HG03469 (cell line): Measurements from ENCODE around the gene TRIM50.
"Not testable (repeated sequence)": the region's sequence is repeated elsewhere in the genome, so short reads cannot be mapped to it uniquely, and the experiment has no call there.

Source experiments
- ATAC-seq: cut with Tn5 transposase; IDR thresholded peaks from one replicate; pipeline ENCODE4 v1.9.1; 2021; ENCODE audit warnings: mild to moderate bottlenecking, moderate library complexity, moderate number of reproducible peaks; ENCODE audit not compliant: unreplicated experiment

Gene TRIM50

DNA sequence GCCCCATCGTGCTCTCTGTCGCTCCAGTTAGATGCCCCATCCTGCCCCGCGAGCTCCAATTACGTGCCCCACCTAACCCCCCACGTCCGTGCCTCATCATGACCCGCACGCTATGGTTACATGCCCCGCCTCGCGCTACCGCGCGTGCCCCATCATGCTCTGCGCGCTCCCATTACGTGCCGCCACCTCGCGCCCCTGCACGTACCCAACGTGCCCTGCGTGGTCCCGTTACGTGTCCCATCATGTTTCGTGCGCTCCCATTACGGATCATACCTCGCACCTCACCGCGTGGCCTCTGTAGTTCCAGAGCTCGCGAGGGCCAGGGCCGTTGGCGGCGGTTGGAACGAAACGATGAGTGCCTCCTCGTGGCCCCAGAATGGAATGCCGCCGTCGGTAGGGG lies at the start of gene TRIM50, which contains the start of gene FKBP6:
Gene TRIM50, minus strand, starts transcription at position 161 of the 400 bp plus-strand sequence. CDS start 3,295 bp downstream, outside the sequence.
Gene FKBP6, plus strand, starts transcription at position 240 of the 400 bp plus-strand sequence. CDS start 268 bp downstream, outside the sequence.
- not testable (repeated sequence) for ATAC-seq

DNA sequence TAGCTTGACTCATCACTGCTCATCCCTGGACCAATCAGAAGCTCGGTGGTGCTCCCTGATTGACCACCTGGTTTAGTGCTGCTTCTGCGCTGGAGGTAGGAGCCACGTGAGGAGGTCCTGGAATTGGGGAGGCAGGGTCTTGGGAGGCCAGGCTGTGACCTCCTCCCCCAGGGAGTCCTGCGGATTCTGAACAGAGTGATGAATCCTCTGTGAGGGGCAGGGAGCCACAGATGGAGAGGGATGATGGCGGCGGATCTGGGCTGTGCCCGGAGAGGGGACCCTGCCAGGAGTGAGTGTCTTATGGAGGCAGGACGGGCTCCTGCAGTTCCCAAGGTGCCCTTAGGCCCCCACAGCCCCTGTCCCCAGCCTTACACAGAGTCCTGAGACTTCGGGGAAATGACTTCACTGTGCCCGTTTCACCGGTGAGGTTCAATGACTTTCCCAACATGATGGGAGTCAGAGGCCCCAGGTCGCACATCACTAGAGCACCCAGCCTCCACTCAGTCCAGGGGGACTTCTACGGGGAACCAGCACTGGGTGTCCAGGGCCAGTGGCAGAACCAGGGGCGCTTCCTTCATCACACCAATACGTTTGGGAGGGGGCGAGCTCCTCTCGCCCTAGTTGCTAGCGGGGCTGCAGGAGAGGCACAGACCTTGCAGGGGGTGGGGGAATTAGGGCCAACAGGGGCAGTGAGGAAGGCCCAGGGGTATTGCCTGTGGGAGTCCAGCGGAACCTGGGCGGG lies 49.0 kb upstream of the TRIM50 start:
- no peak for ATAC-seq

DNA sequence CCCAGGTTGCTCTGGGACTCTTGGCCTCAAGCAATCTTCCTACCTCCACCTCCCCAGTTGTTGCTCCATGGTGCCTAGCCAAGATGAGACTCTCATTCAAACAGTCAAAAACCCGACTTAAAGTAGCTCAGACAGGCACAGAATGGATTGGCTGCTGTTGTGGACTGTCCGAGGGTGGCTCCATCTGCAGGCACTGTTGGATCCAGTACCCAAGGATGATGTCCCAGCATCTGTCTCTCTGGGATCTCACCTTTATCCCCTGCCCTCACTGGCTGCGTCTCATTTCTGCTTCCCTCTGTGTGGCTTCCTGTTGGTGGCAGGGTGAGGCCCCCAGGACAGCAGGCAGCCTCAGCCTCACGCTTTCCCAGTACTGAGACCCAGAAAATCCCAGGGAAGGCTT lies 48.4 kb upstream of the TRIM50 start:
- not testable (repeated sequence) for ATAC-seq

DNA sequence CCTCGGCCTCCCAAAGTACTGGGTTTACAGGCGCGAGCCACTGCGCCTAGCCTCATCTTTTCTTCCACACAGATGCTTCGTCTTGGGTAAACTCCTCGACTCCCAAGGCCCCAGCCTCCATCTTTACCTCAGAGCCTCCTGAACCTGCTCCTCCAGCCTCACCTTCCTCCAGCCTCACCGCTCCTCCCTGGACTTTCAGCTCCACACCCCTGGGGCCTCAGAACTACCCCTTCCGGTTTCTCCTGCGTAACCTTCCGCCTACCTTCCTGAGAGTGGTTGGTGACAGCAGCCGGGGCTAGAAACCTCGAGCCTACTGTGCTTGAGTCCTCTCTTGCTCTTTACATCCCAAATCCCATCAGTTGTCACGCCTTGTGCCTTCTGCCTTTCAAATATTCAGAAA lies 45.9 kb upstream of the TRIM50 start:
- ATAC-seq: no peak

DNA sequence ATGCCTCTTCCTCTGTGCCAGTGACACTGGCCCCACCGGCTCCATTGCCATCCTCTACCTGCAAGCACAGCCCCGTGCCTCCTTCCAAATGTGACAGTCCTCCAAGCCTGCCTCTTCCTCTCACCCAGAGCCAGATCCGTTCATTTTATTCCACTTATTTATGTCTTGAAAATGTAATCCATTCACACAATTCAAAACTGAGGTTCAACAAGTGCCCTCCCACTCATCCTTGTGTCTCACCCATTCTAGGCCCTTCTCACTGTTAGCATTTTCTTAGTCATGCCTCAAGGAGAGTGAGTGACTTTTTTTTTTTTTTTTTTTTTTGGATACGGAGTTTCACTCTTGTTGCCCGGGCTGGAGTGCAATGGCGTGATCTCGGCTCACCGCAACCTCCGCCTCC lies 41.7 kb upstream of the TRIM50 start:
- ATAC-seq: no peak

DNA sequence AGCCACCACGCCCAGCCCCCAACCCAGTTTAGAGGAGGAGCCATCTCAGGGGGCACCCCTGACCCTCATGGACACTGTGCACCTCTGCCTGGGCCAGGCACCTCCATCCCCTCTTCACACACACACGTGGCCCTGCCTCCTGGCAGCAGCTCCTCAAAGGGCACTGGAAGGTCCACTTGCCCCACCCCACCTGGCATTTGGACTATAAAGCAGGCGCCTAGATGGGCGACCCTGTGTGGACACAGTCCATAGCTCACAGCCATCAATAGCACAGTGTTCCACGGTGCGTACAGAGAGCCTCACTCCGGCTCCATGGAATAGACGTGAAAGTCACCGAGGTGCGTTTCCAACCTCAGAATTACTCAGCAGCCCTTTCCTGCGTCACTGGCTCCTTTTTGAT lies 41.1 kb upstream of the TRIM50 start:
- no peak for ATAC-seq

DNA sequence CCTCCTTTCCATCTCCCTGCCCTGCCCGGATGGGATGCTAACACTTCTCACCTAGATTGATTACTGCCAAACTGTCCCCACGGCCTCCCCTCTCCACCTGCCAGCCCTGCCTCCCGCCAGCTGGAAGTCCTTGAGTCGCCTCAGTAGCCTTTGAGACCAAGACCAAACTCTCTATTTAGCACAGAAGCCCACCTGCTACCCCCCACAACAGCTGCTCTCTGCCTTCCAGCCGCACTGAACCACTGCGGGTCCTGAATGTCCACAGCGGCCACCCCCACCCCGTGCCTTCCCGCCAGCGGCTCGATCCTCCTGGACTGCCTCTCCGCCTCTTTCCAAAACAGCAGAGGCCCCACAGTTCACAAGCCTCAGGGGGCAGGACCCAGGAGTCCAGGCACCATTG lies 39.1 kb upstream of the TRIM50 start:
- ATAC-seq: no peak

DNA sequence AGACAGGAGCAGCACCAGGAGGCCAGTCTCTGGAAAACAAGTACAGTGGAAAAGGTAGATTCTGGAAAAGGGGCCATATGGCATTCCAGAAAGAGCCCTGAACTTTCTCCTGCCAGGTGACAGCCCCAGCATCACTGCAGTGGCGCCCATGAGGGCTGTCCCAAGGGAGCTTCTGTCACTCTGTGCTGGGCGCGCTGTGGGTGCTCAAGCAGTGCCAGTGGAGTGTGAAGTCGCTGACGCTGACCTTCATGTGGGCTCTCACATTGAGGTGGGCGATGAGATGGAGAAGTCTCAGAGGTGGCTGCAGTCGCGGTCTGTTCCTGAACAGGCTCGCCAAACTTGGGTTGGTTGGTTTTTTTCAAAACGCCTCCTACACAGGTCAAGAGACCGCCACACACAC lies 38.2 kb upstream of the TRIM50 start:
- ATAC-seq: no peak

DNA sequence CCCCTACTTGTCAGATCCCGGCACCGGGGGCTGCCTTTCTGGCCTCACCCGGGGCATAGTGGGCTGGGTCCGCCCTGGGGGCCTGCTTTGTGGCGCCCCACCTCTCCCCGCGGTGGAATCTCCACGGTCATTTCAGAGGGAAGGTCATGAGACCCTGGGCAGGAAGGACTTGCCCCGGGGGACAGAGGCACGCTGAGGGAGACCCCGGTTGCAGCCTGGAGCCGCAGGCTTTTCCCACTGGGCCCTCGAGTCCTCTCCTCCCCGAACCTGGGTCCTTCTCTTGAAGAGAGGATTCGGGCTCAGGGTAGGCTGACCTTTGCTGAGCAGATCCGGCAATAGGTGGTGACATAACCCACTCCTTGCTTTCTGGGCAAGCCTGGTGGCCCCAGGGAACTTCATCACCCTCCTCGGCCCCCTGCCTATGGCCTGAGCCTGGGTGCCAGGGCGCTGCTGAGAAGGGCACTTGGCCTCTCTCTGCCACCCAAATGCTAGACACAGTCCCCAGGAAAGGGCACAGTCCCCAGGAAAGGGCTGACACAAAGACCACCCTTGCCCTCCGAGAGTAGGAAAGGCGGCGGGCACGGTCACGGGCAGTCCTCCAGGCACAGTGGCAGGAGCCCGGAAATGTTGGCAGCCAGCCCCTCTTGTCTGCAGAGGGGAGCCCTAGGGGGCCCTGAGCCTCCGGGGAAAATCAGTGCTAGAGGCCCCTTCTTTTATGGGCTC lies 36.3 kb upstream of the TRIM50 start:
- ATAC-seq: no peak

DNA sequence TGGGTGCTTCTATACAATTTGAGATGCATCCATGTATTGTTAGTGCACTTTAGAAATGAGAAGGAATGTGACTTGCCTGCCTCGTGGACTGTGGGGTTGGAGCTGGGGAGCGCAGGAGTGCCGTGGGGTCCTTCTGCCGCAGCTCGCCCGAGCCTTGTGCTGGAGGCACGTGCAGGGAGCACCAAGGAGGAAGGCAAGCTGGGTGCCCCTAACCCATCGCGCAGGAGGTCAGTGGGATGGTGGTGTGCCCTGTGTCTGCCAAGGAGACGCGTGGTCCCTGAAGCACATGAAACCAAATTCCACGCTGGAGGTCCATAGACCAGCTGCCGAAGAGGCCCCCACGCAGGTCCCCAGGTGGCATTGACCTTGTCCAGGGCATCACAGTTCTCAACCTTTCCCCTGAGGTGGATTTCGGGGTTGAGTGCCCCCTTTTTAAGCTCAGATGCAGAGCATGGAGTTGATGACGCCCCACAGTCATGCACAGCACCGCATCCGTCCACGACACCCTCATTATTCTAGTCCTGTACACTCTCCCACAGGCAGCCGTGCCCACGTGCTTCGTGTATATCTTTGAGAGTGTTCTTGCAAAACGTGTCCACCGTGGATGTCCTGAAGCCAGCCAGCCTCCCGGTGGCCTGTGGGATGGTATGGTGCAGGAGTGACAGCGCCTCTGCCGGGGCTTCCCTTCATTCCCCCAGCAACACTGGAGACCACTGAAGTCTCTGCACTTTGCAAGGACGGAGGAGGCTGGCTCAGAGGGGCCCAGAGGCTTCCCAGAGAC lies 35.5 kb upstream of the TRIM50 start:
- no peak for ATAC-seq

DNA sequence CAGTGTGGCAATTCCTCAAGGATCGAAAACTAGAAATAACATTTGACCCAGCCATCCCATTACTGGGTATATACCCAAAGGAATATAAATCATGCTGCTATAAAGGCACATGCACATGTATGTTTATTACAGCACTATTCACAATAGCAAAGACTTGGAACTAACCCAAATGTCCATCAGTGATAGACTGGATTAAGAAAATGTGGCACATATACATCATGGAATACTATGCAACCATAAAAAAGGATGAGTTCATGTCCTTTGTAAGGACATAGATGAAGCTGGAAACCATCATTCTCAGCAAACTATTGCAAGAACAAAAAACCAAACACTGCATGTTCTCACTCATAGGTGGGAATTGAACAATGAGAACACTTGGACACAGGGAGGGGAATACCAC lies 32.7 kb upstream of the TRIM50 start:
- ATAC-seq: not testable (repeated sequence)

DNA sequence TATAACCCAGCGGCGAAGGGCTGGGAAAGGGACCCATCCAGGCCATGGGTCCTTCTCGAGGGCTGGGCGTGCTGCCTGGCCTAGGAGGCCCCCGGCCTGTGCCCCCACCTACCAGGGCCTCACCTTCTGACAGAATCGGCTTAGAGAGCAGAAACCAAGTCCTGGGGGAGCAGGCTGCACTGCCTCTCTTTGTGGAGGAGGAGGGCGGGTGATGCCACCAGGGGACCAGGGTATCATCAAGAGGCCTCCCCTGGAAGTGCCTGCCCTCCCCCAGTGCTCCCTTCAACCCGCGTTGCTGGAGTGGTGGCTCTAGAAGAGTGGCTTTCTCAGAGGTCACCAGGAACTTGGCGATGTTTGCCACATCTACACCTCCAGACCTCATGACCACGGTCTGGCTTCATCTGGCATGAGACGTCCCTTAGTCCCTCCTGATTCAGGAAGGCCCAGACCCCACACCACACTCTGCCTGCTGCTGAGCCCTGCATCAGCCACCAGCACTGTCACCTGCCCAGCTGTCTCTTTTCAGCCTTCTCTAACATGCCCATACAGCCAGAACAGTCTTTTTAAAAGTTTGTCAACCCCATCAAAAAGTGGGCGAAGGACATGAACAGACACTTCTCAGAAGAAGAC lies 32.0 kb upstream of the TRIM50 start:
- no peak for ATAC-seq

DNA sequence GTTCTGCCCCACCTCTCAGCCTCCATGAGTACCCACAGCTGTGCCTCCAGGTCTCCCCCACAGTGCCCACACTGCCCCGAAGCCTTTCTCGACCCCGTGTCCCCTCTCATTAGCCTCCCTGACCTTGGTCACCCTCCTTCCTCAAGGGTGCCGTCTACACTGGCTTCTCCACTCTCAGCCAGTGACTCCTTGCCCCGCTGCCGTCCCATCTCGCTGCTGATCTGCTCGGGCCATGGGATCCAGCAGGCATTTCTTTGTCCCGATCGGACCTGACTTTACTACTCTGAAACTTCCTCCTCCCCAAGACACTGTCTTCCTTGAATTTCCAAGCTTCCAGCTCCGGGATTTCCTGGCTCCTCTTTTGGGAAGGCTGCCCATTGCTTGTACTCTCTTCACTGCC lies 31.4 kb upstream of the TRIM50 start:
- no peak for ATAC-seq

DNA sequence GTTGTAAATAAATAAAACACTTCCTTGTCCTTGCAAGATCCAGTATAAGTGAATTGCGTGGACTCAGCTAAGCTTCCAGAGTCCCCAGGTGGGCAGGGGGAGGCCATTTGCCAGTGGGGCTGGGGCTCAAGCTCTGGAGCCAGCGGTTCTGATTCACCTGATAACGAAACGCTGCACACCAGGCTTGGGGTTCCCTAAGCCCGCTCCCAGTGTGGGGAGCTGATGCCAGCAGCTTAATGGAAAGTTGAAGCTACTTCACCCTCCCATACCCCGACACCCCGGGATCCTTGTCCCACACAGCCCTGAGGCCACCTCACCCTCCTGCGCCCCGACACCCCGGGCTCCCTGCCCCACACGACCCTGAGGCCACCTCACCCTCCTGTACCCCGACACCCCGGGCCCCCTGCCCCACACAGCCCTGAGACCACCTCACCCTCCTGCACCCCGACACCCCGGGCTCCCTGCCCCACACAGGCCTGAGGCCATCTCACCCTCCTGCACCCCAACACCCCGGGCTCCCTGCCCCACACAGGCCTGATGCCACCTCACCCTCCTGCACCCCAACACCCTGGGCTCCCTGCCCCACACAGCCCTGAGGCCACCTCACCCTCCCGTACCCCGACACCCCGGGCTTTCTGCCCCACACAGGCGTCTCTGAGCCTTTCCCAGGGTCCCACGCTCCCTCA lies 30.9 kb upstream of the TRIM50 start:
- no peak for ATAC-seq

DNA sequence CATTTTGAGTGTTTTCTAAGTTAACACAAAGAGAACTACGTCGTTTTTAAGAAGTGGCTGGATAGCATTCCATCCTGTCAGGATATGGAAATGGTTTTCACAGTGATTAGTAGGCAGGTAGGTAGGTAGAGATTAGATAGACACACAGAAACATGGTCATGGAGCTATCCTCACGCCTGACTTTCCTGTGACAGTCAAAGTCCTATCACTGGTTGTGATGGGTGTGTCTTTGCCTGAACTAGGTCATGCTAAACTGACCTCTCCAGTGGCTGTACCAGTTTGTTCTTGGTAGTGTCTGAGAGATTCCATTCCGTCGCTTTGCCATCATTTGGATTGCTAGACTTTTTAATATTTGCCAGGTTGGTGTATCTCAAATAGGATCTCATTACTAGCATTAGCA lies 28.3 kb upstream of the TRIM50 start:
- no peak for ATAC-seq

DNA sequence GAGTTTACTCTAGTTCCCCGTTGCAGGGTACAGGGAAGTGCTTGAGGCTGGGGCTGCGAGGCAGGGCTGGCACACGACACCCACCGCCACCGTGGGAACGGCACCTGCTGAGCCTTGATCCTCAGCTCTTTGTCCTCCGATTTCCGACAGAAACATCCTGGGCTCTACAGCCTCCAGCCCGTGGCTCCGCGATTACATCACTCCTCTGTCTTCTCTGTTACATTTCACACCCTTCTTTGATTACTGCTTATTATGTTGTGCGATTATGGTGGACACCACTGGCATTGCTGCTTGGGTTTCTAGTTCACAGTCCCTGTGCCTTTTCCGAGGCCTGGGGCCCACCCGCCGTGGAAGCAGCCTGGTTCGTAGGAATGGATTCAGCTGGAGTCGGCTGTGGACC lies 26.9 kb upstream of the TRIM50 start:
- ATAC-seq: no peak

DNA sequence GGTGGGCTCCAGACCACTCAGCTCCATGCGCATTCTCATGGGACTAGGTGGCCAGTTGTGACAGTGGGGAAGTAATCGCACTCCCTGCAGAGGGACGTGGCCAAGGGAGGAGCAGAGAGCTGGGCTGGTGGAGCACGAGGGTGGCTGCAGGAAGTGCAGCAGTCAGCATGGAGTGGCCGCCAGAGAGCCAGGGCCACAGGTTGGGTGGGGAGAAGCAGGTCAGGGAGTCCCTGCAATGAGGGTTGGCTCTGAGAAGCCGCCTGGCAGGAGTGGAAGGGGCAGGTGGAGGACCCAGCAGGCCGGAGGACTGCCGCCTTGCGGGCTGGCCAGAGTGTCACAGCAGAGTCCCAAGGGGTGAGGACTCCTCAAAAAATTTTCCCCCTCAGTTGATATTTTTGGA lies 26.3 kb upstream of the TRIM50 start:
- ATAC-seq: no peak

DNA sequence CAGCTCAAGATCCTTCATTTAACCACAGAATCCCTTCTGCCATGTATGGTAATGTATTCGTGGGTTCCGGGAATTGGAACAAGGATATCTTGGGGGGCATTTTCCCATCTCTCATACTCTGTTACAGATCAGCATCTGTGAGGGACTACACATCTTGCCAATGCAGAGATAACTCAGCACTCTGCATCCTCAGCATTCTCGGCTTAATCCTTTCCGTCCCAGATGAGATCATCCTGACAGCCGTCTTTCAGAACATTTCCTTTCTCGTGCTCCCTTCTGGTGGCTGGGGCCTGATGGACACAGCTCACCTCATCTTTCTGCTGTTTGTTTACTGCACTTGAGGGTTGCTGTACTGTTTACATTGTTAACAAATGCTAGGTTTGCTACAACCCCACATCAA lies 25.4 kb upstream of the TRIM50 start:
- ATAC-seq: no peak

DNA sequence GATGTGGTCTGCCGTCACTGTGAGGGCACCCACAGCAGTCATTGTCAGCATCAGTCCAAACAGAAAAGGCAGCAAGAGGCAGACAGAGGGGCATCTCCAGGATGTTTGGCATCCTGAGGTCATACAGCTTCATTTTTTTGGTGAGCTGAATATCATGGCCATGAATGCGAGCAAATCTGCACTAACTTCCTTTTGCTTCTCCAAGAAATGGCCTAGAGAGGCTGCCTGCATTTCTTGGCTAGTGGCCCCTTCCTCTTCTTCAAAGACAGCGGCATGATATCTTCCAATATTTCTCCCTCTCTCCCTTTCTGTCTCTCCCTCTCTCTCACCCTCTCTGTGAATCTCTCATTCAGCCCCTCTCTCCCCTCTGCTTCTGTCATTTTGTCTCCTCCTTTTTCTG lies 24.9 kb upstream of the TRIM50 start:
- ATAC-seq: no peak

DNA sequence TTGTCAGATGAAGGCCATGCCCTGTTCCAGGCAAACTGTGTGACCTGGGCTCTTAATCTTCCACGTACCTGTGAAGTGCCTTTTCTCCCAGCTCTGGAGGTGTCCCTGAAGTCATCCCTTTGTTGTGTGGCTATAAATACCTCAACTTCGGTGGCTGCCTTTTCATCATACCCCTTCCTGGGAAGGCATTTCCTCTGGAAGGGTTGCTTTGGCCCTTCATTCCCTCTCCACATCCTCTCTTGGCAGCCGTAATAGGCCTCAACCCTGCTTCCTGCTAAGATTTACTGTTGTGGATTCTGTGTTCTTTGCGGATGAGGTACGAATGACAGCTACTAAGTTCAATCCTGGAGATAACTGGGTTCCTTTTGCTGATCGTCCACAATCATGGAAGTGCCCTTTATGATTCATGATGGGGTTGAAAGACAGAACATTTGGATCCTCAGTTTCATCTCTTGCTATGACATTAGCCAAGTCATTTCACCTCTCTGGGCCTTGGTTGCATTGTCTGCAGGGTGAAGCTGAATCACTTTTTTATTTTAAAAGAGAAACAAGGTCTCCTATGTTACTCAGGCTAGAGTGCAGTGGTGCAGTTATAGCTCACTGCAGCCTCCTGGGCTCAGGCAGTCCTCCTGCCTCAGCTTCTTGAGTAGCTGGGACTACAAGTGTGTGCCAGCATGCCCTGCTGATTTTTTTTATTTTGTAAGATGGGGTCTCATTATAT lies 23.7 kb upstream of the TRIM50 start:
- no peak for ATAC-seq
